GM12878 (cell line): Measurements from ENCODE around the gene NPAS4. TPM values are rescaled to one million over a fixed set of nuclear protein-coding genes. Genes with fewer than 3 reads are reported as not detected.

ENCODE experiments used
- ATF7 ChIP-seq: fragments of 450-650 bp; IDR thresholded peaks from 2 replicates; pipeline ENCODE4 v1.6.1; 2016; ENCODE audit warnings: low read depth, mild to moderate bottlenecking
- BHLHE40 ChIP-seq, 2 experiments: fragments of 450-650 bp in 1 of 2; IDR thresholded peaks; 2 replicates each; pipeline ENCODE4 v1.6.1; 2011 to 2017; ENCODE audit warnings: low read depth in 2 of 2, borderline replicate concordance in 1 of 2, improper control_type of control experiment in 1 of 2, low read length in 1 of 2, mild to moderate bottlenecking in 1 of 2
- CTCF ChIP-seq, 3 experiments: IDR thresholded peaks in 2 of 3; conservative IDR thresholded peaks in 1 of 3; 2 replicates each; pipeline ENCODE4 v1.5.1; 2011; ENCODE audit warnings: low read depth in 3 of 3, low read length in 3 of 3, mild to moderate bottlenecking in 3 of 3, control low read depth in 2 of 3, moderate library complexity in 2 of 3, inconsistent platforms in 1 of 3, mixed read lengths in 1 of 3; ENCODE audit not compliant: control insufficient read depth in 2 of 3, insufficient read depth in 1 of 3; ENCODE audit errors: extremely low read depth in 1 of 3
- EED ChIP-seq: sonication (generic); IDR thresholded peaks from 2 replicates; pipeline ENCODE4 v1.6.1; 2016; ENCODE audit warnings: antibody characterized with exemption, low read depth
- RELA ChIP-seq: fragments of 450-650 bp; IDR thresholded peaks from 2 replicates; pipeline ENCODE4 v1.8.0; 2014; ENCODE audit warnings: borderline replicate concordance; ENCODE audit not compliant: partially characterized antibody
- SUPT20H ChIP-seq: IDR thresholded peaks from 2 replicates; pipeline ENCODE4 v1.6.1; 2011; ENCODE audit warnings: low read depth, mild to moderate bottlenecking, low read length, moderate library complexity, borderline replicate concordance; ENCODE audit not compliant: control insufficient read depth
- TBL1XR1 ChIP-seq: IDR thresholded peaks from 2 replicates; pipeline ENCODE4 v1.6.1; 2012; ENCODE audit warnings: low read depth, low read length, improper control_type of control experiment
- TCF12 ChIP-seq: IDR thresholded peaks from 2 replicates; pipeline ENCODE4 v1.6.1; 2011; ENCODE audit warnings: low read depth, mild to moderate bottlenecking, low read length
- TCF3 ChIP-seq: IDR thresholded peaks from 2 replicates; pipeline ENCODE4 v1.6.1; 2012; ENCODE audit warnings: low read depth, mild to moderate bottlenecking, low read length, borderline replicate concordance; ENCODE audit not compliant: insufficient read depth
- WRNIP1 ChIP-seq: IDR thresholded peaks from 2 replicates; pipeline ENCODE4 v1.6.1; 2011; ENCODE audit warnings: low read depth, low read length, improper control_type of control experiment, borderline replicate concordance
- polyA plus RNA-seq, 11 experiments: library from polyadenylated mRNA; depleted of rRNA in 4 of 11; unstranded in 6 of 11; stranded (reverse) in 5 of 11; fragments of >200 nt; fragmentation: Nextera tagmentation in 4 of 11; fragmentation: Illumina TruSeq in 1 of 11; extraction: Ambion mirVana in 4 of 11; extraction: Trizol in 1 of 11; gene quantifications; 1 replicate in 1 of 11; 2 replicates in 10 of 11; pipeline versions ENCODE4 v1.2.1 to v1.2.3, GENCODE V29; 2011 to 2016; ENCODE audit warnings: inconsistent platforms in 2 of 11, missing spikeins in 2 of 11, low read depth in 1 of 11
- total RNA-seq, 4 experiments: library from RNA; depleted of rRNA in 3 of 4; stranded (reverse); fragments of >200 nt in 3 of 4; fragmentation: Illumina TruSeq in 1 of 4; extraction: Trizol in 1 of 4; gene quantifications; 2 replicates each; pipeline versions ENCODE4 v1.2.1 to v1.2.3, GENCODE V29; 2013 to 2021

NPAS4 gene
- total and polyA plus RNA-seq, 10 of the 15 experiments (the other 5 are each of a cell fraction or from before 2014, with no cell fraction given): 0.03 to 0.18 (median 0.06) TPM; not detected in 7

GRCh38 chr11:66386171-66387069, 34.4 kb upstream of the NPAS4 start (continued):
- TF ChIP-seq TCF12 (no peak), ATF7 (no peak), WRNIP1 (no peak), CTCF (IDR thresholded peaks at IDR 0.05 in 2 of 3, conservative IDR thresholded peaks at IDR 0.05 in 1 of 3; ENCODE audit: control insufficient read depth in 2 of 3, extremely low read depth in 1 of 3, insufficient read depth in 1 of 3, low read depth in 3 of 3, low read length in 3 of 3) (peak; percentile 84 to 98 (median 94)), BHLHE40 (IDR thresholded peaks at IDR 0.05; ENCODE audit: borderline replicate concordance in 1 of 2, low read depth in 2 of 2, low read length in 1 of 2) (peak in 1 of 2 experiments; percentile 25; a peak in 1 of 4 replicates), SUPT20H (no peak), TCF3 (no peak), EED (no peak), RELA (no peak), TBL1XR1 (no peak)
